ENCODE results near the gene ZBTB7C.

ZBTB7C gene

DNA sequence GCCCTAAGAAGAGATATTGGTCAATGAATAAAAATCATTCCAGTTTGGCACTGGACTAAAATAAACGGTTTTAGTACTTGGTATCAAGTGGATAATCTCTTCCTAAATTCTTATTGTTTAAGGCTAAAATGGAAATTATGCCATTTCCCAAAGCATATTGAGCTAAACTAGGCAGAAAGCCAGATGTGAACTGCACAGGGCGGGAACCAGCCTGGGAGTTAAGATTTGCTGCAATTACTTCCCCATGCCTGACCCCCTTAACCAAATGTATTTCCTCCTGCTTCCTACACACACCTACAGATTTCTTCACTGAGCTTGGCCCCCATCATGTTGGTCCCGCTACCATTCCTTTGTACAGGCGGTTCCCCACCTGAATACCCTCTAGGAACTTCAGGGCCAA lies 12.2 kb downstream of the ZBTB7C start:
- no peak for TF ChIP-seq CTCF (conservative IDR thresholded peaks at IDR 0.05; ENCODE audit: low read depth, low read length)
- no peak overlapping the region for H3K4me3 ChIP-seq (ENCODE audit: low read length)
- DNase-seq (ENCODE audit: low read depth): no peak

DNA sequence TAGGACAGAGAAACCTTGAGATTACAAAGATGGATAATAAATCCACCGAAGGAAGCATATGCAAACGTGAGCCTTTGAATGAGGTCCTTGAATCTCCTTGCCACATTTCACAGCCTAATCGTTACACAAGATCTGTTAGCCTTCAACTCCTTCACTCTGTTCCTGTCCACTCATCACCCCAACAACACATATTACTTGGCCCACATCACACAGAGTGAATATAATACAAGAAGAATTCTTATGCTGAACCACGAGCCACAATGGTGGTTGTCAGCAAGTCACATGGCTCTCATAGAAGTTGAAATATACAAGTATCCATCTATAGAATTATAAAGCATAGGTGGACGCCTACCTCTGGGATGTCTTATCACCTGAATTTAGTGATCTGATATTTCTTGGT lies 12.6 kb downstream of the ZBTB7C start:
- no peak for TF ChIP-seq CTCF (conservative IDR thresholded peaks at IDR 0.05; ENCODE audit: low read depth, low read length)
- DNase-seq (ENCODE audit: low read depth): no peak
- no peak overlapping the region for H3K4me3 ChIP-seq (ENCODE audit: low read length)

DNA sequence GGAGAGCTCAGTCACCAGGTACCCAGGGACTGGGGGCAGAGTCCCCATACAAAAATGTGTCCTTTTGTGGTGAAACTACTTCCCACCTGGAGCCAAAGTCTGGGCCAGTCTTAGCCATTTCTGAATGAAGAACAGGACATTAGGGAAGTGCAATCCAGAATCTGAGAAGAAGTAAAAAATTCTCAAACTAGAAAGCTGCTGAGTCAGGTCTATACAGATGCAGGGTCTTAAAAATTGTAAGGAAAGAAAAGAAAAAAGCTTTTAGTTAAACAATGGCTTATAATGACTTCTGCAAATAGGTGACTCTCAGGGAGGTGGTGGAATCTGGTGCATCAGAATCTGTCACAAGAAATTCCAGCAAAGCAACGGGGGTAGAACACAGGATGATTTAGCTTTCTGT lies 13.5 kb downstream of the ZBTB7C start:
- no peak for TF ChIP-seq CTCF (conservative IDR thresholded peaks at IDR 0.05; ENCODE audit: low read depth, low read length)
- no peak for DNase-seq (ENCODE audit: low read depth)
- H3K4me3 ChIP-seq (ENCODE audit: low read length): no peak overlapping the region

GRCh38 chr18:48394176-48394575 lies 15.0 kb downstream of the ZBTB7C start:
- no peak overlapping the region for H3K4me3 ChIP-seq (ENCODE audit: low read length)
- no peak for TF ChIP-seq CTCF (conservative IDR thresholded peaks at IDR 0.05; ENCODE audit: low read depth, low read length)
- DNase-seq (ENCODE audit: low read depth): no peak

DNA sequence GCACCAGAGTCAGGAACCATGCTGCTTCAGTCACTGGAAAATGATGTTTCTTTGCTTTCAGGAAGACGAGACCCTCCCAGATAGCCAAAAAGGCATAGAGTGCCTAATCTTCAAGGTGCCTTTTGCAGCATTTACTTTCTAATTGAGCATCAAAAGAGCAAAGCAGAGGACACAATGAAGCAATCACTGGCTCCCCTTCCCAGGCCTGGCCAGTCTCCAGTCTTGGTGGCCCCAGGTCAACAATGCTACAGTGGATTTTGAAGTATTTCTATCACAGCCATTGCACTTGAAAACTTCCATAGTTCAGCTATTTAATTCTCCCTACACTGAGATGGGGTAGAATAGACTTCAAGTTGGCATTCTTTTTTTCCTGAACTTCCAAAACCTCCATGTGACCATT lies 15.4 kb downstream of the ZBTB7C start:
- no peak overlapping the region for H3K4me3 ChIP-seq (ENCODE audit: low read length)
- TF ChIP-seq CTCF (conservative IDR thresholded peaks at IDR 0.05; ENCODE audit: low read depth, low read length): no peak

GRCh38 chr18:48393170-48393569 lies 16.0 kb downstream of the ZBTB7C start:
- no peak for DNase-seq (ENCODE audit: low read depth)
- no peak for TF ChIP-seq CTCF (conservative IDR thresholded peaks at IDR 0.05; ENCODE audit: low read depth, low read length)
- no peak overlapping the region for H3K4me3 ChIP-seq (ENCODE audit: low read length)

More for the DNA sequence above, 15.4 kb downstream of the ZBTB7C start:
- no peak for DNase-seq (ENCODE audit: low read depth)

GRCh38 chr18:48392268-48392667 lies 16.9 kb downstream of the ZBTB7C start:
- no peak for TF ChIP-seq CTCF (conservative IDR thresholded peaks at IDR 0.05; ENCODE audit: low read depth, low read length)
- H3K4me3 ChIP-seq (ENCODE audit: low read length): no peak overlapping the region
- DNase-seq (ENCODE audit: low read depth): peak; percentile 15
